ENCODE results near the gene UGT1A3.

DNA sequence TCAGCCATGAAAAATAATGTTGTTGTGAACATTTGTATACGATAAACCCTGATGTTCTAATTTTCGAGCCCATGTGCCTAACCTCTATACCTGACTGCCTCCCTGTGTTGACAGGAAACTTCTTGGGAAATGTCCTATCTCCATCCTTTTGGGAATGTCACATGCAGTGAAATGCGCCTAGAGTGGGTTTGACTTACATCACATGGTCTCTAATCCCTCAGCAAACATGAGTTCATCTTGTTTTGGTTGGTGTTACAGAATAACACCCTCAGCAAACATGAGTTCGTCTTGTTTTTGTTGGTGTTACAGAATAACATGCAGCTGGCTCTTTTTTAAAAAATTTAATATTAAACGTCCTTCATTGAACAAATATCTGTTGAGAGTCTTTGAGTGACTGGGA is 40.5 kb upstream of the UGT1A3 start:
- TF ChIP-seq, protein P1, sequence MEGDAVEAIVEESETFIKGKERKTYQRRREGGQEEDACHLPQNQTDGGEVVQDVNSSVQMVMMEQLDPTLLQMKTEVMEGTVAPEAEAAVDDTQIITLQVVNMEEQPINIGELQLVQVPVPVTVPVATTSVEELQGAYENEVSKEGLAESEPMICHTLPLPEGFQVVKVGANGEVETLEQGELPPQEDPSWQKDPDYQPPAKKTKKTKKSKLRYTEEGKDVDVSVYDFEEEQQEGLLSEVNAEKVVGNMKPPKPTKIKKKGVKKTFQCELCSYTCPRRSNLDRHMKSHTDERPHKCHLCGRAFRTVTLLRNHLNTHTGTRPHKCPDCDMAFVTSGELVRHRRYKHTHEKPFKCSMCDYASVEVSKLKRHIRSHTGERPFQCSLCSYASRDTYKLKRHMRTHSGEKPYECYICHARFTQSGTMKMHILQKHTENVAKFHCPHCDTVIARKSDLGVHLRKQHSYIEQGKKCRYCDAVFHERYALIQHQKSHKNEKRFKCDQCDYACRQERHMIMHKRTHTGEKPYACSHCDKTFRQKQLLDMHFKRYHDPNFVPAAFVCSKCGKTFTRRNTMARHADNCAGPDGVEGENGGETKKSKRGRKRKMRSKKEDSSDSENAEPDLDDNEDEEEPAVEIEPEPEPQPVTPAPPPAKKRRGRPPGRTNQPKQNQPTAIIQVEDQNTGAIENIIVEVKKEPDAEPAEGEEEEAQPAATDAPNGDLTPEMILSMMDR (IDR thresholded peaks at IDR 0.05), result no peak
- TF ChIP-seq EP300 (IDR thresholded peaks at IDR 0.05), result no peak
- no peak for TF ChIP-seq POLR2A (IDR thresholded peaks at IDR 0.05)
